Lower lobe of right lung (tissue), 2 donors: Measurements from ENCODE around the gene ACBD6. TPM values are rescaled to one million over a fixed set of nuclear protein-coding genes. Genes with fewer than 3 reads are reported as not detected.

Experiments
- ATAC-seq, 2 donors: fragments of 200-7000 bp; cut with Tn5 transposase; one replicate each; pipeline ENCODE4 v1.9.1; 2020 to 2022; ENCODE audit warnings: mild to moderate bottlenecking in 2 of 2, moderate library complexity in 2 of 2
- DNase-seq: peaks from one replicate; pipeline ENCODE4 v3.0.0-alpha.2; 2020
- H3K27ac ChIP-seq: fragments of 200-600 bp; one replicate; pipeline ENCODE4 v1.8.0; 2022
- H3K27me3 ChIP-seq: fragments of 200-600 bp; one replicate; pipeline ENCODE4 v1.8.0; 2022; ENCODE audit warnings: low read depth
- H3K36me3 ChIP-seq: fragments of 200-600 bp; one replicate; pipeline ENCODE4 v1.8.0; 2022; ENCODE audit warnings: mild to moderate bottlenecking
- H3K4me1 ChIP-seq: fragments of 200-600 bp; one replicate; pipeline ENCODE4 v1.8.0; 2022
- H3K4me3 ChIP-seq: fragments of 200-600 bp; one replicate; pipeline ENCODE4 v1.8.0; 2022; ENCODE audit warnings: mild to moderate bottlenecking
- H3K9me3 ChIP-seq: fragments of 200-600 bp; one replicate; pipeline ENCODE4 v1.8.0; 2022
- intact Hi-C: fragments of 100-400 bp; cut with DNase I; formaldehyde crosslinking; loops from one replicate; pipeline ENCODE4 v1.11.0; 2022
- total RNA-seq: library from RNA; stranded (reverse); fragmentation: NEBNext Ultra II Directional; extraction: Animal tissue kit (Norgen Biotek cat#: 25700); gene quantifications from one replicate; pipeline ENCODE4 v1.2.1, GENCODE V29; 2021
- TF ChIP-seq, protein P1 (sequence below): fragments of 200-600 bp; IDR thresholded peaks from one replicate; pipeline ENCODE4 v1.8.0; 2022; ENCODE audit warnings: antibody characterized with exemption, mild to moderate bottlenecking
- donor health status: DM: no; HTN: yes; CAD: no; lungs with severe emphysema.

ACBD6 gene
- total RNA-seq, 1 donor from 2014 or later: 37.4 TPM

DNA sequence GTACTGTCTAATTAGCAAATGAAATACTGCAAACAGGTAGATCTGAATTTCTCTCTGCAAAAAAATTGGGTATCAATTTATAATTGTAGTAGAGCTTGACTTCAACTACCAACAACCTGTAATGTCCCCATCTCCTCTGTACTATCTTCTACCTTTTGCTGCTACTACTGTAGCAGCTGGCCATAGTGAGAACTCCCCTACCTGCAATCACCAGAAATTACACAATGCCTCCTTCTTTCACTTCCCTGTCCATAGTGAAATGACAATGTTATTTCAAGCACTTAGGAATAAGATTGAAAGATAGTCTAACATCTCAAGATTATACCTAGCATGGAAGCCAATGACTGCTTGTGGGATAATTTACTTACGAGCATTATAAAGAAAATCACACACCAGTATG lies 100.4 kb downstream of the ACBD6 start:
- Histone ChIP-seq H3K9me3 (no peaks in the 10 kb centered on the region), H3K4me1 (no peaks in the 10 kb centered on the region), H3K36me3 (peaks cover 5% of the 10 kb centered on the region), H3K27ac (no peak overlapping the region), H3K27me3 (no peaks in the 10 kb centered on the region), H3K4me3 (no peak overlapping the region)
- DNase-seq (no peak), ATAC-seq (no peak)
- TF ChIP-seq, protein P1, sequence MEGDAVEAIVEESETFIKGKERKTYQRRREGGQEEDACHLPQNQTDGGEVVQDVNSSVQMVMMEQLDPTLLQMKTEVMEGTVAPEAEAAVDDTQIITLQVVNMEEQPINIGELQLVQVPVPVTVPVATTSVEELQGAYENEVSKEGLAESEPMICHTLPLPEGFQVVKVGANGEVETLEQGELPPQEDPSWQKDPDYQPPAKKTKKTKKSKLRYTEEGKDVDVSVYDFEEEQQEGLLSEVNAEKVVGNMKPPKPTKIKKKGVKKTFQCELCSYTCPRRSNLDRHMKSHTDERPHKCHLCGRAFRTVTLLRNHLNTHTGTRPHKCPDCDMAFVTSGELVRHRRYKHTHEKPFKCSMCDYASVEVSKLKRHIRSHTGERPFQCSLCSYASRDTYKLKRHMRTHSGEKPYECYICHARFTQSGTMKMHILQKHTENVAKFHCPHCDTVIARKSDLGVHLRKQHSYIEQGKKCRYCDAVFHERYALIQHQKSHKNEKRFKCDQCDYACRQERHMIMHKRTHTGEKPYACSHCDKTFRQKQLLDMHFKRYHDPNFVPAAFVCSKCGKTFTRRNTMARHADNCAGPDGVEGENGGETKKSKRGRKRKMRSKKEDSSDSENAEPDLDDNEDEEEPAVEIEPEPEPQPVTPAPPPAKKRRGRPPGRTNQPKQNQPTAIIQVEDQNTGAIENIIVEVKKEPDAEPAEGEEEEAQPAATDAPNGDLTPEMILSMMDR: no peak
- intact Hi-C loops: no loop called here

- TF ChIP-seq, protein P1: no peak
- Histone ChIP-seq H3K9me3 (peaks cover 8% of the 10 kb centered on the region), H3K36me3 (peaks cover 9% of the 10 kb centered on the region), H3K27ac (no peak overlapping the region), H3K27me3 (no peaks in the 10 kb centered on the region), H3K4me3 (no peak overlapping the region), H3K4me1 (no peaks in the 10 kb centered on the region)
- DNase-seq (no peak), ATAC-seq (peak in 1 of 2 donors; percentile 40)
- intact Hi-C loops: no loop called here
Measured at GRCh38 chr1:180397175-180397574, 105.2 kb downstream of the ACBD6 start.

GRCh38 chr1:180392427-180393145 lies 109.8 kb downstream of the ACBD6 start:
- DNase-seq: no peak
- Histone ChIP-seq H3K4me1 (no peaks in the 10 kb centered on the region), H3K36me3 (peaks cover 4% of the 10 kb centered on the region), H3K27me3 (no peaks in the 10 kb centered on the region), H3K9me3 (peaks cover 8% of the 10 kb centered on the region), H3K27ac (no peak overlapping the region), H3K4me3 (no peak overlapping the region)
- no peak for ATAC-seq
- intact Hi-C loops: no loop called here
- TF ChIP-seq, protein P1: no peak

DNA sequence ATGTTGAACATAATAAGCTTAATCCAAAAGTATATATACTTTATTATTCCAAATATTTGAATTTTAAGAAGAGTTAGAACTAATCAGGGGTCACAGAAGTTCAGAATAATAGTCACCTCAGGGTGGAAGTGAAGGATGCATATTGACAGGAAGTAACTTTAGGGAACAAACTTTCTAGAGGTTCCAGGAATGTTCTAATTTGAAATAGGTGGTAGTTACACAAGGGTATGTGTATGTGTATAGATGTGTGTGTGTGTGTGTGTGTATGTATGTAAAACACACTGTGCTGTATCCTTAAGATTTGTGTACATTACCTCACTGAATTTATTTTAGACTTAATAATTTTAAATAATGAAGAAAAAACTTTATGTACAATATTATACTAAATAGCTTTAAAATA lies 110.4 kb downstream of the ACBD6 start:
- H3K27ac ChIP-seq: no peak overlapping the region
- H3K9me3 ChIP-seq: peaks cover 8% of the 10 kb centered on the region
- no peaks in the 10 kb centered on the region for H3K4me1 ChIP-seq
- intact Hi-C loops: no loop called here
- peak in 1 of 2 donors; percentile 37 for ATAC-seq
- peaks cover 4% of the 10 kb centered on the region for H3K36me3 ChIP-seq
- no peak for DNase-seq
- no peak overlapping the region for H3K4me3 ChIP-seq
- no peaks in the 10 kb centered on the region for H3K27me3 ChIP-seq
- TF ChIP-seq, protein P1: no peak

DNA sequence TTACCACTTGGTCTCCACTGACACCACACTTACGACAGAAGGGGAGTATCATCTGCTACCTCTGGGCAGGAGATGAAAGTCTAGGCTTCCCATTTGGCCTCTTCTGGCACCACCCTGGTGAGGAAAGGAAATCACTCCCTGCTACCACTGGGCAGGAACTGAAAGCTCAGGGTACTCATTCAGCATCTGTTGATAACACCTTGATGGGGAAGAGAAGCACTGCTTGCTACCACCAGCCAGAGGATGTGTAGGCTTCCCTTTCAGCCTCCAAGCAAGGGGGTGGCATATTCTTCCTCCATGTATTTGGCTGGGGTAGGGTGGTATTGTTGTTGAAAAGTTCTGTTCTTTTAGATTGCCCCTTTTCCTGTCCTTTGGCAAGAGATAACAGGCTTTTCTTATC lies 115.0 kb downstream of the ACBD6 start:
- Histone ChIP-seq H3K4me3 (no peak overlapping the region), H3K9me3 (peaks cover 25% of the 10 kb centered on the region), H3K27me3 (no peaks in the 10 kb centered on the region), H3K27ac (no peak overlapping the region), H3K36me3 (no peaks in the 10 kb centered on the region), H3K4me1 (no peaks in the 10 kb centered on the region)
- no peak for DNase-seq
- TF ChIP-seq, protein P1: no peak
- intact Hi-C loops: no loop called here
- no peak for ATAC-seq
